NOMO-1 treated with dmso at 0.1 percent for 144 hours (cell line): ENCODE results near the gene RTN4RL1.
"Not testable (repeated sequence)": the region's sequence is repeated elsewhere in the genome, so short reads cannot be mapped to it uniquely, and the experiment has no call there.

Experiments
- DNase-seq: peaks from one replicate; lab custom pipeline; 2025; ENCODE audit not compliant: unreplicated experiment; lab: John Stamatoyannopoulos, UW

The RTN4RL1 gene

GRCh38 chr17:2004435-2004952 is 20.6 kb downstream of the RTN4RL1 start:
- no peak for DNase-seq

- no peak for DNase-seq
Observed at GRCh38 chr17:2003525-2003924, 21.6 kb downstream of the RTN4RL1 start.

- DNase-seq, result no peak
Observed at GRCh38 chr17:2002767-2003329, 22.3 kb downstream of the RTN4RL1 start.

GRCh38 chr17:1999557-2000251 is 25.4 kb downstream of the RTN4RL1 start:
- no peak for DNase-seq

DNA sequence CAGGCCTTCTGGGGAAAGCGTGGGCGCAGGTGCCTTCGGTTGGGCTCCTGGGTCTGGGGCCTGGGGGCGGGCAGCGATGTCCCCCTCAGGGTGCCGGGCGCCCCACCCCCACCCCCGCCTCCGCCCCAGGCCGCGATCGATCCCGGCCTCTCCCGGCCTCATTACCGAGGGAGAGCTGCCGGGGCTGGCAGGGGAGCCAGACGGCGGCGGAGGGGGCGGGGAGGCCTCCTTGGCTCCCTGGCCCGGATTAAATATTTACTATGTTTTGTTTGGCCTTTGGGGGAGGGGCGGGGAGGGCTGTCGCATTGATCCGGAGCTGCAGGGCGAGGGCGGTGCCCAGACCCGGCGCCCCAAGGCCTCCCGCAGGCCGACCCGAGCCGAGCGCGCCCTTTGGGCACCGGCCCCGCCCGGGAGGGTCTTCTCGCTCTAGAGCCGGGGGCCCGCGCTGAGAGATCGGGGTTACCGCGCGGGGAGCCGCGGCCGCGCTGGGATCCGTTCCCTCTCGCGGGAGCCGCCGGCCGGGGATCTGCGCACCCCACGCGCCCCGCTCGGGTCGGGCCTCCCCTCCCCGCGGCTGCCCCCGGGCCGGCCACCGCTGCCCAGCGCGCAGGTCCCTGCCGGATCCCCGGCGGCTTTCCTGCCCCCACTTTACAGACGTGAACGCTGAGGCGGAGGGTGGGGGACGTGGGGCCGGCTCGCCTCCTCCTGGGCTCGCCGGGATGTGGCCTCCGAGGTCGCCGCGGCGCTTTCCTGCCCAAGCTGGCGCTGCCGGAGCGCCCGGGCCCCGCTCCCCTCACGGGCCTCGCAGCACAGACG is 27.0 kb downstream of the RTN4RL1 start:
- DNase-seq, result no peak

GRCh38 chr17:1997289-1997926 is 27.7 kb downstream of the RTN4RL1 start:
- no peak for DNase-seq

DNA sequence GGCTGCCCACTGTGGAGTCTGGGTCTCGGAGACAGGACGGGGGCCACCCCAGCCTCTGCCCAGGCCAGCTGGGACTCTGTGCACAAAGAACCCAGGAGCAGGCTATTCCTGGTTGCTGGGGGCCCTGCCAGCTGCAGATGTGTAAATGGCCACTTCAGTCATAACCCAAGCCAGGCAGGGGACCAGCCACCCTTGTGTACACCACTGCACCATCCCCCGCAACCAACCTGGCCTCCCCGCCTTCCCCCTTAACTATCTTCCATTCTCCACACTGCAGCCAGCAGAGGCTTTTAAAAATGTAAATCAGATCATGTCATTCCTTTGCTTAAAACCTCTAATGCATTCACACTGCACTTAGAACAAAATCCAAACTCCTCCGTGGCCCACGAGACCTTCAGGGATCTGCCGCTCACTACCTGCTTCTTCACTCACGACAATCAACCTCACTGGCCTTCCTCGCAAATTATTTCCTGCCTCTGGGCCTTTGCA is 28.3 kb downstream of the RTN4RL1 start:
- no peak for DNase-seq

- no peak for DNase-seq
Observed at GRCh38 chr17:1995907-1996799, 29.0 kb downstream of the RTN4RL1 start.

- DNase-seq, result no peak
Observed at GRCh38 chr17:1995321-1995892, 29.7 kb downstream of the RTN4RL1 start.

DNA sequence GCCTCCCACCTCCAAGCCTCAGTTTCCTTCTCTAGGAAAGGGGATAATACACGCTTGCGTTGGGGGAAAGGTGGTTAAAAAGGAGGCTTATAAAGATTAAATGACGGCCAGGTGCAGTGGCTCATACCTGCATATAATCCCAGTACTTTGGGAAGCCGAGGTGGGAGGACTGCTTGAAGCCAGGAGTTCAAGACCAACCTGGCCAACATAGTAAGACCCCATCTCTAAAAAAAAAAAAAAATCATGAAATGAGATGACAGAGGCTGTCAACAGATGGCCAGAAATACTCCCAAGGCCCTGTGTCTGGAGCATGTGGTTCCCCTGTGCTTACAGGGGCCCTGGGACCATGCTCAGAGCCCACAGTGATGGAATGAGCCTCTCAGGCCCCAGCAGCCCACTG is 30.4 kb downstream of the RTN4RL1 start:
- DNase-seq, result no peak

DNA sequence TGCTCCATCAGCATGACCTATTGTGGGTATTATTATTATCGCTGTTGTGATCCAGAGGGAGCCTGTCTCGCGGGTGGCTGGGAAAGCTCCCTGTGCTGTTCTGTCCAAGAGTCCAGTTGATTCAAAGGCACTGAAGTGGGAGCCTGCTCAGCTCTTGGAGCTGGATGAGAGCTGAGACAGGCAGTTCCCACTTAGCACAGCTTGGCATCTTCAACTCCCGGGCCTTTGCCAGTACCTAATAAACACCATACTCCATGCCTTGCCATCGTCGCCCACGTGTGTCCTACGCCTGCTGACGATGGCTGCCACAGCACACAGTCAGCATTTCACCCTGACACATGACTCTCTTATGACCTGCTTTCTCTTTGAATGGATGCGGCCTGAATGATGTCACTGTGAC is 32.6 kb downstream of the RTN4RL1 start:
- no peak for DNase-seq

- no peak for DNase-seq
Observed at GRCh38 chr17:1989135-1989534, 36.0 kb downstream of the RTN4RL1 start.

GRCh38 chr17:1986783-1987451 is 38.2 kb downstream of the RTN4RL1 start:
- DNase-seq, result no peak

DNA sequence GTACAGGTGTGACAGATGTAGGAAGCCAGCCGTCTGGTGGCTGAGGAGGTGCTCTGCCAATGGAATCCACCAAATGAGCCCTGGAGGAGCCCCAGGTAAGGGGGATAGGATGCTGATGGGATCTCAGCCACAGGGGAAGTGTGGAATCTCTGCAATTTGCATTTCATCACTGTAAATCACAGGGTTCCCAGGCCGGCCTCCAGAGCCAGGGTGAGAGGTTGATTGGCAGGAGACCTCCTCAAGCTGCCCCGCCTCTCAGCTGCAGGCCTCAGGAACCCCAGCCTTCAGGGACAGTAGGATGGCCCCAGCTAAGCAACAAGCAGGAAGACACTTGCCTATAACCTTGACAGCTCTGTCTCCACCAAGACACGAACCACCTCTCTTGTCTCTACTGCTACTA is 39.4 kb downstream of the RTN4RL1 start:
- no peak for DNase-seq

- DNase-seq, result no peak
Observed at GRCh38 chr17:1985093-1985492, 40.0 kb downstream of the RTN4RL1 start.

DNA sequence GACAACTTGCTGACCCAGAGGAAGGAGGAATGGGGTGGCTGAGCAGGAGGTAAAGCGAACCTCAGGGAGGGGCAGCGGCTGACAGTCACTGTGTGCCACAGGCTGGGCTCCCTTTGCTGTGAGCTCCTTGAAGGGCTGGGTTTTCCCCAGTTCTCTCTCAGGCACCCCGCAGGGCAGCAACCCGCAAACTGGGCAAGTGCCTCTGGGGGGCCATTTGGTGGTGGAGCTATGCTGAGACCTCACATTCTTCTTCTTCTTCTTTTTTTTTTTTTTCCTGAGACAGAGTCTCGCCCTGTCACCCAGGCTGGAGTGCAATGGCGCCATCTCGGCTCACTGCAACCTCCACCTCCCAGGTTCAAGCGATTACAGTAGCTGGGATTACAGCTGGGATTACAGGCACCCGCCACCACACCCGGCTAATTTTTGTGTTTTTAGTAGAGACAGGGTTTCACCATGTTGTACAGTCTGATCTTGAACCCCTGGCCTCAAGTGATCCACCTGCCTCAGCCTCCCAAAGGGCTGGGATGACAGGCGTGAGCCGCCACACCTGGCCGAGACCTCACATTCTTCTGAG is 42.3 kb downstream of the RTN4RL1 start:
- not testable (repeated sequence) for DNase-seq

DNA sequence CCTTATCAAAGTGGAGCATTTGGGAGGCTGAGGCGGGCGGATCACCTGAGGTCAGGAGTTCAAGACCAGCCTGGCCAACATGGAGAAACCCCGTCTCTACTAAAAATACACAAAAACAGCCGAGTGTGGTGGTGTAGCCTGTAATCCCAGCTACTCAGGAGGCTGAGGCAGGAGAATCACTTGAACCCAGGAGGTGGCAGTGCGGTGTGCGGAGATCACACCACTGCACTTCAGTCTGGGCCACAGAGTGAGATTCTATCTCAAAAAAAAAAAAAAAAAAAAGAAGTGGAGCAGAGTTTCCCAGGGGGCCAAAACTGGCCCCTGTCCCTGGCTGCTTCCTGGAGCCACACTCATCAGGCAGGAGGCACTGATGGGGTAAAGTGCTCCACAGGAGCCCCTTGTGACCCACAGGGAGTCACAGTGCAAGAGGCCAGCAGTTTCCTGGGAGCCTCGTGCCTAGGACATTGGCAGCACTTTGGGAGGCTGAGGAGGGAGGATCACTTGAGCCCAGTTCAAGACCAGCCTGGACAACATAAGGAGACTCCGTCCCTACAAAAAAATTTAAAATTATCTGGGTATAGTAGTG is 44.4 kb downstream of the RTN4RL1 start:
- no peak for DNase-seq

- DNase-seq, result no peak
Observed at GRCh38 chr17:1979182-1979985, 45.8 kb downstream of the RTN4RL1 start.
